HG03103 (cell line): ENCODE measurements around the gene ANKS6.

Experiments
- ATAC-seq: cut with Tn5 transposase; IDR thresholded peaks from one replicate; pipeline ENCODE4 v1.9.1; 2021; ENCODE audit warnings: low read depth; ENCODE audit not compliant: unreplicated experiment

Gene ANKS6

DNA sequence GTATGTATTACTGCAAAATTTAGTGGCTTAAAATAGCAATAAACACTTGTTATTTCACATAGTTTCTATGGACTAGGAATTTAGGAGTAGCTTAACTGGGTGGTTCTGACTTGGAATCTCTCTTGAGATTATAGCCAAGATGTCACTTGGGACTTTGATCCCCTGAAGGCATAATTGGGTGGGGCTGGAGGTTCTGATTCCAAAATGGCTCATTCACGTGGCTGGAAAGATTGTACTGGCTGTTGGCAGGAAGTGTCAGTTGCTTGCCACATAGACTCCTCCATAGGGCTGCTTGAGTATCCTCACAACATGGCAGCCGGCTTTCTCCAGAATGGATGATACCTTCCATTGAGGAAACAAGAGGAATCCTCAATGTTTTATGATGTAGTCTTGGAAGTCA lies 22.4 kb upstream of the ANKS6 start:
- no peak for ATAC-seq

DNA sequence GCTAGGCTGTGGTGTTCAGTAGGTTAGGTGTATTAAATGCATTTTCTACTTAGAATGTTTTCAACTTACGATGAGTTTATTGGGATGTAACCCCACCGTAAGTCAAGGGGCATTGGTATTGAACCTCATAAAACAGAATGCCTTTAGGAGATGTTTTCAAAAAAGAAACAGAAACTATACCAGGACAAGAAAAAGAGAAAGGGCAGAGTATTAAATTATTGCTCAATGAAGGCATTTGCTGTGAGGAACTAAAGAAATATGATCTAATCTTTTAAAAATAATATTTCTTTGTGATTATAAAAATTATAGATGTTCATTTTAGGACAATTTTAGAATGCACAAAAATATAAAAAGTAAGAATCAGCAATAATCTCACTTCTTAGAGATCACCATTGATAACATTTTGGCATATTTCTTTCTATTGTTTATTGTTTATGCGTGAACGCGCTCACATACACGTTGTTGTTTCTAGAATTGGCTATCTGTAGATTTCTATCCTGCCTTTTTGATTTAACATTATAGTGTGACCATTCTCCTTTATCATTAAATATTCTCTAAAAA lies 19.1 kb upstream of the ANKS6 start:
- no peak for ATAC-seq

DNA sequence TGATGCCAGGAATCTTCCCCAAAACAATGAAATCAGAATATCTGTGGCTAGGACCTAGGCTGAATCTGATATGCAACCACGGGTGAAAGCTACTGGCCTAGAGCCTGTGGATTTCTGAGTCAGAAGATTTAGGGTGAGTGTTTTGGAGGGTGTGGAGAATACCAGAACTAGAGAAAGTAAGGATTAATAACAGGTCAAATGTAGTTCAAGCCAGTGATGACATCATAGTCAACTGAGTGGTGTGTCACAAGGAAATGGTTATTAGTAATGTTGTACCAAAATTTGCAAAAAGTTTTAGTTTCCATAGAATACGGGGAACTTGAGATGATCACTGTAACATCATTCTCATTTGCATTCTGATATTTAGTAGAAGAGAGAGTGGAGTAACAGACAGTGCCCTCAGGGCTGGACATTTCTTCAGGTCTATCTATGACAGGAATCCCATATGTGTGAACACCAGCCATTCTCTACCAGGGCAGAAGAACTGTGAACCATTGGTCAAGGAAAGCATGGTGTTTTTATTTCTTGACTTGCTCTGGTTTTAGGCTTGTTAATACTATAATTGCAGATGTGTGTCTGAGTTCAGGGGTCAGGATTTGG lies 14.8 kb upstream of the ANKS6 start:
- ATAC-seq = no peak

DNA sequence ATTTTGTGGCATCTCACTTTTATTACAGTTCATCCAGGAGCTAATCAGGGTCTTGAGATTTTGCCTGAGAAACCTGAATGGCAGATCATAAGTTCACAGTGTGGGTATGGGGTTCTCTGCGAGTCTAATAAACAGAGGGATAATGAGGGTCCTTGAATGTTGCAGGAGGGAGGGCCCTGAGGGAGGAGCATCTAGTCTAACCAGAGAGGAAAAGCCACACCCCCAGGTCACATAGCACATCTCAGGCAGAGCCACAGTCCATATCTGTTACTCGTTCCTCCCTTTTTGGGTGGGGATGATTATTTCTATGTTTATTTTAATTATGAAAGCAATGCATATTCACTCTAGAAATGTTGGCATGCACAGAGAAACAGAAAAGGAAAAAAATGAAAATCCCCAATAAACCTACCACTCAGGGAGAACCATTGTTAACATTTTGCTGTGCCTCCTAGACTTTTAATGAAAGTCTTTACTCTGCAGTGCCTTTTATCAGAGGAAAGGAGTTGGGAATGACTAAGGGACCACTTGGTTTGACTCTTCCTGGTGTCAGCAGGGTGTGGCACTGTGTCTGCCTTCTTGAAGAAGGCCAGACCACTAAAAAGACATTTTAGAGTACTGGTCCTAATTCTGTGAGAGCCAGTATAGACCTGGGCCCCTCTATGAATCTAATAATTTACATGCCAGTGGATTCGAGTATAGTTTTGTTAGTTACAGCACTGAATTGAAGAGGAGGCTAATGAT lies 13.9 kb upstream of the ANKS6 start:
- no peak for ATAC-seq

DNA sequence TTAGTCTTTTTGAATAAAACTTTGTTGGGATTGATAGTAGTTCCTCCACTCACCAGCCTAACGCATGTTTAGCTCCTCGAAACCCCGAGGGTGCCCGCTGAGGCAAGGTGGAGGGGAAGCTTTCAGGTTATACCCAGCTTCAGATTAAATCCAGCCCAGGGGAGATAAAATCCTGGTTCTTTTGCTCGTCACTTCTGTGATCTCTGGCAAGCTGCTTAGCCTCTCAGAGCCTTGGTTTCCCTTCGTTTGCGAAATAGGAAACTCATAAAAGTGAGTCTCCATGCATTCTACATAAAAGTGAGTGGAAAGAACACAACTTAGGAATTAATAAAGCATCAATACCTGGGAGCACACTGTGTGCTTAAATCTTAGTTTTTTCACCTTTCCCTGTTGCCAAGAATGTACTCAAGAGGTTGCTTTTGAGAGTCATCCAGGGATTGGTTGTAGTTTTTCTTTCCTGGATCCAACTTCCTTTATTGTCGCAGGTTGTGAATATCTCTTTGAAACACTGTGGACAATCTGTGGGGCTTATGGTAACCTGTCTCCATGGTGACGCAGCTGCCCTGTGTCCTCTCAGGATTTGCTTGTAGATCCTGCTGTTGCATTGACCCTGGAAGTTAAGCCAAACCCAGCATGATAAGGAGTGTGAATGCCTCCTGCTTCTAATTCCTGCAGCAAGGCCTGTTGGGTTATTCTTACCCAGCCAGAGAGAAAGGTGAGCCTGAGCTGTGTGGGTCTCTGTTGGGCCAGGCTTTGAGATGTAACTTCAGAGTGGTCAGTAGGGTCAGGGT lies 13.2 kb upstream of the ANKS6 start:
- no peak for ATAC-seq

DNA sequence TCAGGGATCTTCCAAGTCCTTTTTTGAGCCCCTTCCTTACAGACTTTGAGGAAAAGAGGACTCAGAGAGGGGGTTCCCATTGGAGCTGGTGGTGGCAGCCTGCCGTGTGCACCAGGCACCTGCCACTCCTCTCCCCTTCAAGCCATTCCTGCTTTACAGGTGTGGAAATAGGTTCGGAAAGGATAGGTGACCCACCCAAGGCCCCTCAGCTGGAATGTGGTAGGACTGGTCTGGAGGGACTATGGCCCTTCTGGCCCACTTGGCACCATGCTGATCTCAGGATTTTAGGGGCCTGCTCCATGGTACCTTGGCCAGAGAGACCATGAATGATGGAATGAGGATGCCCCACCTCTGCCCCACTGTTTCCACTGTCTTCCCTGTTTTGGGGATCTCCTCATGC lies 12.5 kb upstream of the ANKS6 start:
- ATAC-seq = no peak

DNA sequence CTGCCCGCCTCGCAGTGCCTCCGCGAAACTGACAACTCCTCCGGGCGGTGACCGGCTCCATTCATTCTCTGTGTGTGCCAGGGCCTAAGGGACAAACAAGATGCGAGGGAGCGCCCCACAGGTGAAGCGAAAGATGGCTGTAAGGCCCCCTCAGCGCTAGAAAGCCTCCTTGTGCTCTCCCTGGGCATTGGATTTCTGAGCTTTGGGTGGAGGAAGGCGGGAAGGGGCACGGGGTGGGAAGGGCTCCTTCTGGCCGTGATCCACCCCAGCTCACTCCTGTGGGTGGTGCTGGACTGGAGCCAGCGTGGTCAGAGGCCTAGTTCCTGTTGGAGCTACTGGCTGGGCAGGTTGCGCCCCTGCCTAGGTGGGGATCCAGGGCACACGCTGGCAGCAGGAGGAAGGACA lies 12.1 kb upstream of the ANKS6 start:
- no peak for ATAC-seq

DNA sequence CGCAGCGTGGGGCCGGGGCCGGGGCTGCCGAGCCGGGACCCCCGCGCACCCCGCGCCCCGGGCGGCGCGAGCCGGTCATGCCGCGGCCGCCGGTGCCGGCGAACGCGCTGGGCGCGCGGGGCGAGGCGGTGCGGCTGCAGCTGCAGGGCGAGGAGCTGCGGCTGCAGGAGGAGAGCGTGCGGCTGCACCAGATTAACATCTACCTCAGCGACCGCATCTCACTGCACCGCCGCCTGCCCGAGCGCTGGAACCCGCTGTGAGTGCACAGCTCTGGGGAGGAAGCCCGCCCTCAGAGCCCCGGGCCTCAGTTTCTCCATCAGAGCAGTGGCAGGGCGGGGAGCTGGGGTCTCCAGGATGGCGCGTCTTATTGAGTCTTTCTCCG lies 11.4 kb upstream of the ANKS6 start:
- peak; percentile 26 for ATAC-seq

DNA sequence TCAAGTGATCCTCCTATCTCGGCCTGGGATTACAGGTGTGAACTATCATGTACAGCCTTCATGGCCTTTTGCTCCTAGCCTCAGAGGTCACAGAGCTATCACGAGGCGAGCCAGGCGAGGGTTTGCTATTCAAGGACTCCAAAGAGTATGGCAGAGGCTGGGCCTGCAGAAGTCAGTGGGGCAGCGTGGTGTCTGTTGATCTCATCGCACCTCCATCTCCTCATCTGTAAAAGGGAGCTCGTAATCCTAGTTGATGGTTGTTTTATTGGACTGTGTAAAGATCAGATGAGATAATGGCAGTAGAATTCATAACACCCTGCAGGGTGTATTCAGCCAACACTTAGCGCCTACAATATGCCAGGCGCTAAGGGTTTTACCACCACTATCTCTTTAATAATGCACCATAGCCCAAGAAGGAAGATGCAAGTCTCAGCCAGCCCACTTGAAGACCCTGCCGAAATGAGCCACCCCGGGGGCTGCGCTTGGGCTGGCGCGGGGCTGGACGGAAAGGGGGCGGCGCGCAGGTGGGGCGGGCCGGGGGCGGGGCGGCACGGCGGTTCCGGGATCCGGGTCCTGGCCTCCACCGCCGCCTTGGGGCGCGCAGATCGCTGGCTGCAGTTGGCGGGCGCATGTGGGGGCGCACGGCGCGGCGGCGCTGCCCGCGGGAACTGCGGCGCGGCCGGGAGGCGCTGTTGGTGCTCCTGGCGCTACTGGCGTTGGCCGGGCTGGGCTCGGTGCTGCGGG lies 10.9 kb upstream of the ANKS6 start, which contains the start of gene GALNT12:
TSS of gene GALNT12 (plus strand) at position 601 of the 744 bp plus-strand sequence. CDS start at position 630, 29 bp downstream.
- peak; percentile 60 for ATAC-seq

DNA sequence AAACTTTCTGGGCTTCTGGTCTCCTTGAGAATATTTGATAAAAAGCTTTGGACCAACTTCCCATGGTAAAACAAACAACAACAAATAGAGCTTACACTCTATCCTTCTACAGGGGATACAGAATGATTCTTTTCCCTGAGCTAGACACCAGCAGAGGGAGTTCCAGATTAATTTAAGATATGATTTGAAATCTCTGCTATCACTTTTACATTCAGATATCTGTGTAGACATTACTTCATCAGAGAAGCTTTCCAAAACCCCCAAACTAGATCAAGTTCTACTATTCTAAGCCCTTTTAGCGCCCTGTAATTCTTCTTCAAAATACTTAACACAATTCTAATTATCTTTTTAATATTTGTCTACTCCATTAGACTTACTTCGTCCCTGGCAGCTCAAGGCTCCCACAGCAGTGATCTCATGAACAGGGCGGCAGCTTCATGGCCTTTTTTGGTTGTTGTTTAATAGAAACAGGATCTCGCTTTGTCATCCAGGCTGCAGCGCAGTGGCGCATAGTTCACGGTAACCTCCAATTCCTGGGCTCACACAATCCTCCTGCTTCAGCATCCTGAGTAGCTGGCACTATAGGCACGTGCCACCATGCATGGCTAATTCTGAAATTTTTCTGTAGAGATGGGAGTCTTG lies 10.2 kb upstream of the ANKS6 start:
- no peak for ATAC-seq

DNA sequence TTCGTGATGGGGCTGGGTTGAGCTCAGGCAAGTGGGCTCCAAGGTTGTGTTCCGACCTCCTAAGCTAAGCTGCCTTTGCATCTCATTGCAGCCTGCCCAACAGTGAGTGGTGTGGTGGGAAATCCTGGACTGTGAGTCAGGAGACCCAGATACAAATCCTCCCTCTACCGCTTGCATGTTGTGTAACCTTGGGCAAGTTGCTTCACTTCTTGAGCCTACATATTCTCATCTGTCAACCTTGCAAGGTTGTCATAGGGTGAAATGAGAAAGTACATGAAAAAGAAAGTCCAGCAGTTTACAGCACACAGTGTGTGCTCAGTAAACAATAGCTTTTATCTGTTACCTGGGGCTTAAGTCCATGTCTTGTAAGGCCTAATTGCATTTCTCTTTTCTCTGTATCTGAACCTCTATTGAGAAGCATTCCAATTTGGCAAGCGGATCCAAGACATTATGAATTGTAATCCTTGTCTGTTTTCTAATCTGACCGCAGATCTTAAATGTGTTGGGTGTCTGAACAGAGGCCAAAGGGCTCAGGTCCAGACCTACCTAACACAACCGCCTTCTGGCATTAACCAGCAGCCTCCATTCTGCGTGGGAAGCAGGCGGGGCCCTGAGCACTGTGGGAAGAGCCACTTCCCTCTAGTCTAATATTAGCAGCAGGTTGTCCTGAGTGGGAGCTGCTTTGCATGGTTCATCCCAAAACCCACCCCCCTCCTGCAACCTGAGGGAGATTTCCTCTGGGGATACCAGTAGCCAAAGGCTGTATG lies 9.3 kb upstream of the ANKS6 start:
- no peak for ATAC-seq

DNA sequence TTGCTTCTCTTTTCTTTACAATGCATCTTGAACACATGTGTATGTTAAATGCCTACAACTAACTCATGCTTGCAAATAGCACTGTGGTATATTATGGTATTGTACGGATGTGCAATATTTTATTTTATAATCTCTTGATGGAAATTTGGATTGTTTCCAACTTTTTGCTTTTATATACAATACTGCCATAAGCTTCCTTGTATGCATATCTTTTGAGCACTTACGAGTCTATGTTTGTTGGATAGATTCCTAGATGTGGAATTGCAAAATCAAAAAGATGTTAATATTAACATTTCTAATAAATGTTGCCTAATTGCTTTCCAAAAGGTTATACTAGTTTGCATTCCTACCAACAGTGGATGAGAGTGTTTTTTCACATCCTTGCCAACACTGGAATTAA lies 7.7 kb upstream of the ANKS6 start:
- ATAC-seq = no peak

DNA sequence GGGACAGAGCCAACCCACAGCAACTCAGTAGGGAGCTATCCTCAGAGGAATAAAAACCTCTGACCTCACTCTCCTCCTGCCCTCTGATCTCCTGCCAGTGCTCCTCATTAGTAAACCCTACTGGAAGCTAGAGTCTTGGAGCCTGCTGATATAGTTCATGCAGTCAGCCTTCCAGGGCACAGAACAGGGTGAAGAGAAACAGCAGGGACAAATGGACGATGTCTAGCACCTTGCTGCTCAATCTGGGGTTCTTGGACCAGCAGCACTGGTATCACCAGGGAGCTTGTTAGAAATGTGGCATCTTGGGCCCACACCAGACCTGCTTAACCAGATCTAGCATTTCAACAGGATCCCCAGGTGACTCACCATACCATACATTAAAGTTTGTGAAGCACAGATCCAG lies 5.6 kb upstream of the ANKS6 start:
- ATAC-seq = no peak

DNA sequence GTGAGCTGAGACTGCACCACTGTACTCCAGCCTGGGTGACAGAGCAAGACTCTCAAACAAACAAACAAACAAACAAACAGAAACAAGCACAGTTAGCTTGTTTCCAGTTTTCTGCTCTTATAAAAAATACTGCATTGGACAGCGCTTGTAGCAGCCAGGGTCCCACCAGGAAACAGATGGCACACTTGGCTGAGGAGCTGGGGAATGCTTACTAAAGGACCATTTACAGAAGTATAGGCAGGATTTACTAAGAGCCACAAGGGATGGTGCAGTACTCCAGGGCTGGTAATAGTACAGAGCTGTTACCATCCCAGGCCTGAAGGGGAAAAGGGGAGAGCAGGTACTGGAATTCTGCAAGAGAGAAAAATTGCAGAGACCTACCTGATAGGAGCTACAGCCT lies 5.2 kb upstream of the ANKS6 start:
- no peak for ATAC-seq

DNA sequence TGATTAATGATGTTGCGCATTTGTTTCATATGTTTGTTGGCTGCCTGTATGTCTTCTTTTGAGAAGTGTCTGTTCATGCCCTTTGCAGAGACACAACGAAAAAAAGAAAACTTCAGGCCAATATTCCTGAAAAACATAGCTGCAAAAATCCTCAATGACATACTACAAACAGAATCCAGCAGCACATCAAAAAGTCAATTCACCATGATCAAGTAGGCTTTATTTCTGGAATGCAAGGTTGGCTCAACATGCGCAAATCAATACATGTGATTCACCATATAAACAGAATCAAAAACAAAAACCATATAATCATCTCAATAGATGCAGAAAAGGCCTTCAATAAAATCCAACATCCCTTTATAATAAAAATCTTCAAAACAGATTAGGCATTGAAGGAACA lies 1.9 kb upstream of the ANKS6 start:
- no peak for ATAC-seq

DNA sequence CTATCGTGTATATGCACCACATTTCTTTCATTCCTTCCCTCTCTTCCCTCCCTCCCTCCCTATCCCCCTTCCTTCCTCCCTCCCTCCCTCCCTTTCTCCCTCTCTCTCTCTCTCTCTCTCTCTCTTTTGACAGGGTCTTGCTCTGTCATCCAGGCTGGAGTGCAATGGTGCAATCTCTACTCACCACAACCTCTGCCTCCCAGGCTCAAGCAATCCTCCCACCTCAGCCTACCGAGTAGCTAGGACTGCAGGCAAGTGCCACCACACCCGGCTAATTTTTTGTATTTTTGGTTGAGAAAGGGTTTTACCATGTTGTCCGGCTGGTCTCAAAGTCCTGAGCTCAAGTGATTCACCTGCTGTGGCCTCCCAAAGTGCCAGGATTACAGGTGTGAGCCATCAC lies 1.1 kb upstream of the ANKS6 start:
- ATAC-seq = no peak

DNA sequence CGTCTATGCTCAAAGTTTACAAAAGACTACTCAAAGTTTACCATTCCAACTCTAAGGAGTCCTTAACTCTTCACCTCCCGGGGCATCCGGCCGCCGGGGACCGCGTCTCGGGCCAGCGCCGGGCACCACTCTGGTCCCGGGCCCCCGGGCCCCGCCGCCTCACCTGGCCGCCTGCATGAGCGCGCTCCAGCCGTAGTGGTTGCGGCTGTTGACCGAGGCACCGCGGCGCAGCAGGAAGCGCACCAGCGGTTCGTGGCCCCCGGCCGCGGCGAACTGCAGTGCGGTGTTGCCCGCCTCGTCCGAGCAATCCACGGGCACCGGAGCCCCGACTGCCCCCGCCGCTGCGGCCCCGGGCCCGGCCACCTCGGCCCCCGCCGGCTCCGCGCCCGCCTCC lies 388 bp downstream of the ANKS6 start:
- ATAC-seq = peak; percentile 35

DNA sequence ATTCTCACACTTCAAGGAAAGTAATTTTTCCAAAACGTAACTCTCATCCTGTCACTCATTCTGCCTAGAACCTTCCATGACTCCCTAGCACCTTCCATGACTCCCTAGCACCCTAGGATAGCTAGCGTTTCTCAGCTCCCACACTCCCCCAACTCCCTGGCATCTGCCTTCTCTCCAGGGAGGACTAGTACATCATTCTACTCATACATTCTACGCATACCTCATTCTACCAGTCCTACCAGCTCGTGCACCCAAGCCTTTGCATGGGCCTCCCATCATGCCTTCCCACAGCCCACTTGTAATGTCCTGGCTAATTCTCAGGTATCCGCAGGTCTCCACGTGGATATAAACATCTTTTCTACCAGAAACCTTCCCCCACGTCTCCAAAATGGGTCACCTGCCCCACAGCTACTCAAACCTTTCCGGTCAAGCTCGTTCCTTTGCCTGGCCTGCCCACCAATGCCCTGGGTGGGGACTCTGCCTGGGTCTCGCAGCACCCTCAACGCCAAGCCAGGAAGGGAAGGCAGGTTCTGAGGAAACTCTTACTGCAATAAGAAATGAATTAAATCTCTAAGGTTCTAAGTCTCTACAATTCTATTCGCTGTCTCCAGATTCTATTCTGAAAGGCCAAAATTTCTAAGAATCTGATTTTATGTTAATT lies 930 bp downstream of the ANKS6 start:
- no peak for ATAC-seq

DNA sequence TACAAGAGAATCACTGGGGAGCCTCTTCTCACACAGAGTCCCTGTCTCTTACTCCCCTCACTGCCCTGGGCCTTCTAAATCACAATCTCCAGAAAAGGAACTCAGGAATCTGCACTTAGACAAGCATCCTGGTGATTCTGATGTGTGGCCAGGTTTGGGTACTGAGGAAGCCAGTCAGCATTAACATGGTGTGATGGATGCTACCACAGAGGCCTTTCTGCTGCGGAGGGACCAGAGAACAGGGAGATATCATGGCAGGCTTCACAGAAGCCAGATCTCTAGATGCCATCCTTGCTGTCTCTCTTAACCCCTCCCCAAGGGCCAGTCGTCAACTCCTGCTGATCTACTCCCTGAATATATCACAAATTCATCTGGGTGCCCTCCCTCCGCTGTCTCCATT lies 1.6 kb downstream of the ANKS6 start:
- no peak for ATAC-seq
